Measurements from ENCODE around the gene KAT6B.

Gene KAT6B

GRCh38 chr10:75019370-75019769 is 193.0 kb downstream of the KAT6B start:
- DNase-seq, result peak; percentile 13 to 32

GRCh38 chr10:75020168-75020567 is 193.8 kb downstream of the KAT6B start:
- no peak for DNase-seq

GRCh38 chr10:75021379-75022249 is 195.2 kb downstream of the KAT6B start:
- DNase-seq, result no peak

GRCh38 chr10:75023074-75023473 is 196.7 kb downstream of the KAT6B start:
- no peak for DNase-seq

- no peak for DNase-seq
Observed at GRCh38 chr10:75024971-75025523, 198.6 kb downstream of the KAT6B start.

- DNase-seq, result no peak
Observed at GRCh38 chr10:75028049-75028448, 201.6 kb downstream of the KAT6B start.

- DNase-seq, result no peak
Observed at GRCh38 chr10:75028748-75029147, 202.3 kb downstream of the KAT6B start.

GRCh38 chr10:75029420-75029819 is 203.0 kb downstream of the KAT6B start:
- no peak for DNase-seq

- DNase-seq, result no peak
Observed at GRCh38 chr10:75029857-75030256, 203.5 kb downstream of the KAT6B start.

- no peak for DNase-seq
Observed at GRCh38 chr10:75030371-75030770, 204.0 kb downstream of the KAT6B start.

- DNase-seq, result no peak
Observed at GRCh38 chr10:75032119-75032518, 205.7 kb downstream of the KAT6B start.

GRCh38 chr10:75032813-75033212 is 206.4 kb downstream of the KAT6B start:
- no peak for DNase-seq

GRCh38 chr10:75033399-75034130 is 207.2 kb downstream of the KAT6B start:
- DNase-seq, result no peak

- DNase-seq, result no peak
Observed at GRCh38 chr10:75034131-75034512, 207.7 kb downstream of the KAT6B start.

GRCh38 chr10:75034714-75035258 is 208.4 kb downstream of the KAT6B start:
- no peak for DNase-seq

GRCh38 chr10:75035975-75036708 is 209.7 kb downstream of the KAT6B start:
- no peak for DNase-seq

- no peak for DNase-seq
Observed at GRCh38 chr10:75037171-75038153, 211.1 kb downstream of the KAT6B start.

GRCh38 chr10:75038335-75038734 is 211.9 kb downstream of the KAT6B start:
- no peak for DNase-seq

GRCh38 chr10:75040576-75040975 is 214.2 kb downstream of the KAT6B start:
- no peak for DNase-seq

GRCh38 chr10:75042292-75042974 is 216.0 kb downstream of the KAT6B start:
- DNase-seq, result no peak
